Measurements from ENCODE around the gene VDR.

The VDR gene

GRCh38 chr12:47888153-47888819 lies 16.5 kb downstream of the VDR start:
- TF ChIP-seq POLR2A (IDR thresholded peaks at IDR 0.05; ENCODE audit: low read depth, low read length) (no peak), POLR2AphosphoS5 (IDR thresholded peaks at IDR 0.05; ENCODE audit: low read depth, low read length) (no peak), SPI1 (IDR thresholded peaks at IDR 0.05; ENCODE audit: low read depth, low read length) (no peak), PAX5 (IDR thresholded peaks at IDR 0.05; ENCODE audit: insufficient read depth, low read length, severe bottlenecking) (no peak), POU2F2 (IDR thresholded peaks at IDR 0.05; ENCODE audit: low read depth, low read length) (no peak), TAF1 (IDR thresholded peaks at IDR 0.05; ENCODE audit: low read depth, low read length) (no peak)
- FAIRE-seq, result no peak
- DNase-seq (ENCODE audit: insufficient read length, low spot score), result no peak

GRCh38 chr12:47887529-47887928 lies 17.3 kb downstream of the VDR start:
- TF ChIP-seq SPI1 (IDR thresholded peaks at IDR 0.05; ENCODE audit: low read depth, low read length), result no peak
- no peak for TF ChIP-seq POLR2A (IDR thresholded peaks at IDR 0.05; ENCODE audit: low read depth, low read length)
- no peak for TF ChIP-seq POLR2AphosphoS5 (IDR thresholded peaks at IDR 0.05; ENCODE audit: low read depth, low read length)
- DNase-seq (ENCODE audit: insufficient read length, low spot score) (no peak), FAIRE-seq (no peak)

- no peak for TF ChIP-seq SPI1 (IDR thresholded peaks at IDR 0.05; ENCODE audit: low read depth, low read length)
- no peak for TF ChIP-seq POU2F2 (IDR thresholded peaks at IDR 0.05; ENCODE audit: low read depth, low read length)
- no peak for TF ChIP-seq PAX5 (IDR thresholded peaks at IDR 0.05; ENCODE audit: insufficient read depth, low read length, severe bottlenecking)
- TF ChIP-seq TAF1 (IDR thresholded peaks at IDR 0.05; ENCODE audit: low read depth, low read length), result no peak
- no peak for TF ChIP-seq POLR2A (IDR thresholded peaks at IDR 0.05; ENCODE audit: low read depth, low read length)
- no peak for TF ChIP-seq POLR2AphosphoS5 (IDR thresholded peaks at IDR 0.05; ENCODE audit: low read depth, low read length)
- FAIRE-seq, result no peak
- no peak for DNase-seq (ENCODE audit: insufficient read length, low spot score)
Observed at GRCh38 chr12:47886510-47887240, 18.1 kb downstream of the VDR start.

- TF ChIP-seq POLR2AphosphoS5 (IDR thresholded peaks at IDR 0.05; ENCODE audit: low read depth, low read length) (no peak), PAX5 (IDR thresholded peaks at IDR 0.05; ENCODE audit: insufficient read depth, low read length, severe bottlenecking) (no peak), SPI1 (IDR thresholded peaks at IDR 0.05; ENCODE audit: low read depth, low read length) (no peak), POLR2A (IDR thresholded peaks at IDR 0.05; ENCODE audit: low read depth, low read length) (no peak), POU2F2 (IDR thresholded peaks at IDR 0.05; ENCODE audit: low read depth, low read length) (no peak), TAF1 (IDR thresholded peaks at IDR 0.05; ENCODE audit: low read depth, low read length) (no peak)
- FAIRE-seq, result peak; percentile 52
- no peak for DNase-seq (ENCODE audit: insufficient read length, low spot score)
Observed at GRCh38 chr12:47885566-47885965, 19.2 kb downstream of the VDR start.

- no peak for DNase-seq (ENCODE audit: insufficient read length, low spot score)
- peak; percentile 74 for FAIRE-seq
- TF ChIP-seq POU2F2 (IDR thresholded peaks at IDR 0.05; ENCODE audit: low read depth, low read length), result peak; percentile 54
- TF ChIP-seq PAX5 (IDR thresholded peaks at IDR 0.05; ENCODE audit: insufficient read depth, low read length, severe bottlenecking), result no peak
Observed at GRCh38 chr12:47885012-47885501, 19.7 kb downstream of the VDR start.

- DNase-seq (ENCODE audit: insufficient read length, low spot score) (no peak), FAIRE-seq (no peak)
- TF ChIP-seq POU2F2 (IDR thresholded peaks at IDR 0.05; ENCODE audit: low read depth, low read length) (no peak), SPI1 (IDR thresholded peaks at IDR 0.05; ENCODE audit: low read depth, low read length) (peak; percentile 78)
Observed at GRCh38 chr12:47884501-47884900, 20.3 kb downstream of the VDR start.

- DNase-seq (ENCODE audit: insufficient read length, low spot score), result no peak
Observed at GRCh38 chr12:47883663-47884195, 21.1 kb downstream of the VDR start.

GRCh38 chr12:47882781-47883546 lies 21.8 kb downstream of the VDR start:
- peak; percentile 51 for DNase-seq (ENCODE audit: insufficient read length, low spot score)
- FAIRE-seq, result peak; percentile 97
- TF ChIP-seq POLR2AphosphoS5 (IDR thresholded peaks at IDR 0.05; ENCODE audit: low read depth, low read length) (0 out of 2 replicates have a peak, but pooled peaks have one; percentile 24), SPI1 (IDR thresholded peaks at IDR 0.05; ENCODE audit: low read depth, low read length) (0 out of 2 replicates have a peak, but pooled peaks have one; percentile 7), TAF1 (IDR thresholded peaks at IDR 0.05; ENCODE audit: low read depth, low read length) (no peak)

More at GRCh38 chr12:47883663-47884195, 21.1 kb downstream of the VDR start:
- no peak for TF ChIP-seq POLR2A (IDR thresholded peaks at IDR 0.05; ENCODE audit: low read depth, low read length)
- no peak for FAIRE-seq

GRCh38 chr12:47881826-47882427 lies 22.9 kb downstream of the VDR start:
- DNase-seq (ENCODE audit: insufficient read length, low spot score) (no peak), FAIRE-seq (peak; percentile 16)
- no peak for TF ChIP-seq PAX5 (IDR thresholded peaks at IDR 0.05; ENCODE audit: insufficient read depth, low read length, severe bottlenecking)
- TF ChIP-seq POU2F2 (IDR thresholded peaks at IDR 0.05; ENCODE audit: low read depth, low read length), result no peak
- TF ChIP-seq POLR2AphosphoS5 (IDR thresholded peaks at IDR 0.05; ENCODE audit: low read depth, low read length), result no peak
- TF ChIP-seq TAF1 (IDR thresholded peaks at IDR 0.05; ENCODE audit: low read depth, low read length), result no peak
- no peak for TF ChIP-seq POLR2A (IDR thresholded peaks at IDR 0.05; ENCODE audit: low read depth, low read length)
